Right lobe of liver (tissue), 6 donors: ENCODE measurements around the gene GTF2A1. TPM values are rescaled to one million over a fixed set of nuclear protein-coding genes. Genes with fewer than 3 reads are reported as not detected.

Experiments
- ATAC-seq, 4 donors: fragments of 200-7000 bp; cut with Tn5 transposase; one replicate each; pipeline ENCODE4 v1.9.1; 2020; ENCODE audit warnings: mild to moderate bottlenecking in 4 of 4, moderate library complexity in 4 of 4
- DNase-seq, 3 donors: peaks; one replicate each; pipeline ENCODE4 v3.0.0-alpha.2; 2020
- H3K27ac ChIP-seq, 3 donors: fragments of 200-600 bp; one replicate each; pipeline ENCODE4 v1.8.0; 2022
- H3K27me3 ChIP-seq, 2 donors: fragments of 200-600 bp; one replicate each; pipeline ENCODE4 v1.8.0; 2022
- H3K36me3 ChIP-seq, 4 donors: fragments of 200-600 bp; sonication (generic) in 1 of 4; one replicate each; pipeline versions ENCODE4 v1.5.1 to v1.8.0; 2017 to 2022; ENCODE audit warnings: control low read depth in 1 of 4
- H3K4me1 ChIP-seq, 4 donors: fragments of 200-600 bp; sonication (generic) in 1 of 4; one replicate each; pipeline versions ENCODE4 v1.5.1 to v1.8.0; 2017 to 2022; ENCODE audit warnings: control low read depth in 1 of 4
- H3K4me3 ChIP-seq, 3 donors: fragments of 200-600 bp; one replicate each; pipeline ENCODE4 v1.8.0; 2022
- H3K9me3 ChIP-seq, 4 donors: fragments of 200-600 bp; sonication (generic) in 1 of 4; one replicate each; pipeline versions ENCODE4 v1.5.1 to v1.8.0; 2017 to 2022; ENCODE audit warnings: control low read depth in 1 of 4
- POLR2A ChIP-seq: fragments of 450-650 bp; IDR thresholded peaks from one replicate; pipeline ENCODE4 v1.6.1; 2017; ENCODE audit warnings: antibody characterized with exemption, mild to moderate bottlenecking
- WGBS: methylation state at CpG from one replicate; pipeline ENCODE4 v1.1.6; 2018; ENCODE audit warnings: low coverage, low lambda C conversion rate; ENCODE audit not compliant: insufficient coverage; ENCODE audit errors: missing lambda C conversion rate; 5-methylcytosine and 5-hydroxymethylcytosine counted together
- intact Hi-C, 2 donors: fragments of 100-400 bp; cut with DNase I; formaldehyde crosslinking; loops; one replicate each; pipeline versions ENCODE4 v1.11.2 to v1.14.1; 2022
- total RNA-seq, 6 experiments: library from RNA; depleted of rRNA in 2 of 6; stranded (reverse); fragments of >200 nt in 2 of 6; fragmentation: NEBNext Ultra II Directional in 3 of 6; extraction: Animal tissue kit (Norgen Biotek cat#: 25700) in 3 of 6; gene quantifications; one replicate each; pipeline versions ENCODE4 v1.1.0 to v1.2.4, GENCODE V29; 2016 to 2023
- TF ChIP-seq, protein P1 (sequence below), 4 donors: fragments of 200-600 bp in 3 of 4; fragments of 450-650 bp in 1 of 4; IDR thresholded peaks; one replicate each; pipeline versions ENCODE4 v1.5.1 to v1.8.0; 2016 to 2022; ENCODE audit warnings: antibody characterized with exemption in 4 of 4, mild to moderate bottlenecking in 2 of 4
- donor health status: DM: no; HTN: yes; CAD: no.
- donor health status: DM: no; HTN: no; CAD: no.
- donor health status: DM: no; HTN: no; CAD: no.
- donor health status: DM: no; HTN: yes; CAD: no.
- donor health status: DM: no; HTN: yes; CAD: no.

Gene GTF2A1
- total RNA-seq, 6 experiments from 2014 or later = 11.0 to 16.8 (median 12.9) TPM

DNA sequence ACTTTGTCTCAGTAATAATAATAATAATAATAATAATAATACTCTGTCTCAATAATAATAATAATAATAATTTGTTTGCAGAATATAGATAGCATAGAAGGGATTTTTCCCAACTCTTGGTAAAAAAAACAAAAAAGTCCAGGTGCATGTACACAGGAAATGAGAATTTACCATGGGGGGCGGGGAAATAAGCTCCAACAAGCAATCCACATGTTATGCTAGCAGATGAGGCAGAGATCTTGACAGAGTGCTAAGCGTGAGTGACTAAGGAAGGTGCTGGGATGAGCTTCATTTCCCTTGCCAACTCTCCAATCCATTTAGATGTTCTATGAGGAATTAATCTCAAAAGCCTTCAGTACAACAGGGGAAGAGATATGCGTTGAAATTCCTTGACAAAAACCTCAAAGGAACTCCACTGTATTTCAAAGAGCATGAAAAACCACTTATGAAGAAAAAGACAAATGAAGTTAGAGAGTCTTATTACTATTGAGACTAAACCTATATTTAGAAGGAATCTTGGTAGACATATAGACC lies 44.9 kb upstream of the GTF2A1 start:
- no peak for ATAC-seq
- Histone ChIP-seq H3K4me3 (no peak overlapping the region), H3K27ac (no peak overlapping the region), H3K36me3 (no peaks in the 10 kb centered on the region), H3K4me1 (peaks cover 0 to 6% (median 0%) of the 10 kb centered on the region in 4 donors), H3K27me3 (no peaks in the 10 kb centered on the region), H3K9me3 (no peaks in the 10 kb centered on the region)
- 75% methylated on average over 3 of the region's 3 CpGs for WGBS
- no peak for TF ChIP-seq POLR2A
- TF ChIP-seq, protein P1, sequence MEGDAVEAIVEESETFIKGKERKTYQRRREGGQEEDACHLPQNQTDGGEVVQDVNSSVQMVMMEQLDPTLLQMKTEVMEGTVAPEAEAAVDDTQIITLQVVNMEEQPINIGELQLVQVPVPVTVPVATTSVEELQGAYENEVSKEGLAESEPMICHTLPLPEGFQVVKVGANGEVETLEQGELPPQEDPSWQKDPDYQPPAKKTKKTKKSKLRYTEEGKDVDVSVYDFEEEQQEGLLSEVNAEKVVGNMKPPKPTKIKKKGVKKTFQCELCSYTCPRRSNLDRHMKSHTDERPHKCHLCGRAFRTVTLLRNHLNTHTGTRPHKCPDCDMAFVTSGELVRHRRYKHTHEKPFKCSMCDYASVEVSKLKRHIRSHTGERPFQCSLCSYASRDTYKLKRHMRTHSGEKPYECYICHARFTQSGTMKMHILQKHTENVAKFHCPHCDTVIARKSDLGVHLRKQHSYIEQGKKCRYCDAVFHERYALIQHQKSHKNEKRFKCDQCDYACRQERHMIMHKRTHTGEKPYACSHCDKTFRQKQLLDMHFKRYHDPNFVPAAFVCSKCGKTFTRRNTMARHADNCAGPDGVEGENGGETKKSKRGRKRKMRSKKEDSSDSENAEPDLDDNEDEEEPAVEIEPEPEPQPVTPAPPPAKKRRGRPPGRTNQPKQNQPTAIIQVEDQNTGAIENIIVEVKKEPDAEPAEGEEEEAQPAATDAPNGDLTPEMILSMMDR (IDR thresholded peaks at IDR 0.05) = no peak
- DNase-seq = no peak
- intact Hi-C loops = loop anchor here in 1 of 2 donors (5.0 kb wide), 1 partner anchor 192 kb away; no protein-coding TSS in a partner anchor

DNA sequence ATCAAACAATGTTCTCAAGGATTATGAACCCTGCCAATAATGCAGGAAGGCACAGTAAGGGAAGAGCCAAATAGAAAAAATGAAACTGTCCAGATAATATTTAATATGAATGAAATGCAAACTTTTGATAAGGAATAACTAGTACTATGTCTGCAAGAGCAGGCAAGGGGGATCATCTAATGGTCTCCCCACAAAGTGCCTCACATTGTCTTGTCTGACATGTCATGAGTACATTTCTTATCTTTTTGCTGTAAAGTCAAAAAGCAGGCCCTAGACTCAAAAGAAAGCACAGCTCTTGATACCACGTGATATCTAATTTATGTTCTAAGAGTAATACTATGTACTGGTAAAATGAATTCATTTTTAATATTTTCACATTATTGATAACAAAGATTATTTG lies 43.9 kb upstream of the GTF2A1 start:
- 94% methylated on average over 1 of the region's 1 CpG for WGBS

GRCh38 chr14:81263777-81264410 lies 43.1 kb upstream of the GTF2A1 start:
- no peak overlapping the region for H3K27ac ChIP-seq
- no peak for ATAC-seq
- TF ChIP-seq, protein P1 (IDR thresholded peaks at IDR 0.05) = no peak
- TF ChIP-seq POLR2A = no peak
- no peaks in the 10 kb centered on the region for H3K9me3 ChIP-seq
- WGBS = 86% methylated on average over 4 of the region's 4 CpGs
- no peak for DNase-seq
- H3K4me1 ChIP-seq = no peaks in the 10 kb centered on the region
- no peaks in the 10 kb centered on the region for H3K27me3 ChIP-seq
- no peaks in the 10 kb centered on the region for H3K36me3 ChIP-seq
- intact Hi-C loops = no loop called here
- H3K4me3 ChIP-seq = no peak overlapping the region

More for the DNA sequence above, 43.9 kb upstream of the GTF2A1 start:
- Histone ChIP-seq H3K9me3 (no peaks in the 10 kb centered on the region), H3K27me3 (no peaks in the 10 kb centered on the region), H3K36me3 (no peaks in the 10 kb centered on the region), H3K4me1 (peaks cover 0 to 2% (median 0%) of the 10 kb centered on the region in 4 donors), H3K27ac (no peak overlapping the region), H3K4me3 (no peak overlapping the region)
- no peak for ATAC-seq
- DNase-seq = no peak
- intact Hi-C loops = loop anchor here in 1 of 2 donors (5.0 kb wide), 1 partner anchor 193 kb away; no protein-coding TSS in a partner anchor
- TF ChIP-seq, protein P1 (IDR thresholded peaks at IDR 0.05) = no peak
- no peak for TF ChIP-seq POLR2A

DNA sequence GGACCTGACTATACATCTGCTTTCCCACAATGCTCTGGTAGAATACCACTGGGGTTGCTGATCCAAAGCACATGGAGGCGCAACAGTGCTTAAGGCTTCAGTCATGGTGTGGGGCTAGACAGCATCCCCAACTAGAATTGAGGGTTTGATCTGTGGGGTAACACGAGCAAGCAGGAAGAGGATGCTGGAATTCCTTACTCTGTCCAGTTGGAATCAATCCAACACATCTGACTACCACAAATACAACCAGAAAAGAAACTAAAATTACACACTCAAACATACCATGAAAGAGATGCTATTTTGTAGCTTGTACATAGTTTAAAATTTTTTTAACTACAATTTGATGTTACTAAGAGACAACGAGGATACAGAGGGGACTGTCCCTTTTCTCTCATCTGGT lies 40.4 kb upstream of the GTF2A1 start:
- no peaks in the 10 kb centered on the region for H3K27me3 ChIP-seq
- no peaks in the 10 kb centered on the region for H3K36me3 ChIP-seq
- intact Hi-C loops = no loop called here
- H3K9me3 ChIP-seq = no peaks in the 10 kb centered on the region
- TF ChIP-seq POLR2A = no peak
- TF ChIP-seq, protein P1 (IDR thresholded peaks at IDR 0.05) = no peak
- ATAC-seq = no peak
- no peak overlapping the region for H3K27ac ChIP-seq
- no peaks in the 10 kb centered on the region for H3K4me1 ChIP-seq
- H3K4me3 ChIP-seq = no peak overlapping the region
- no peak for DNase-seq
- 47% methylated on average over 2 of the region's 3 CpGs for WGBS
